Effector memory CD8-positive, alpha-beta T cell (primary cell): Measurements from ENCODE around the gene CMTM4.
"Not testable (repeated sequence)": the region's sequence is repeated elsewhere in the genome, so short reads cannot be mapped to it uniquely, and the experiment has no call there.

Experiments
- ATAC-seq: fragments of 150-1000 bp; cut with Tn5 transposase; replicated peaks from 2 replicates; pipeline ENCODE4 v1.10.0; 2021; ENCODE audit warnings: mild to moderate bottlenecking, moderate library complexity
- DNase-seq, 3 experiments: peaks; one replicate each; pipeline ENCODE4 v3.0.0; 2021
- H3K27ac Mint-ChIP-seq, 2 donors: one replicate each; pipeline ENCODE4 v1.8.0; 2022; ENCODE audit warnings: mild to moderate bottlenecking in 2 of 2, mixed read lengths in 2 of 2, moderate library complexity in 2 of 2
- H3K27me3 Mint-ChIP-seq, 2 donors: one replicate each; pipeline ENCODE4 v1.8.0; 2022; ENCODE audit warnings: mixed read lengths in 2 of 2
- H3K36me3 Mint-ChIP-seq: one replicate; pipeline ENCODE4 v1.8.0; 2022; ENCODE audit warnings: mild to moderate bottlenecking, moderate library complexity, mixed read lengths; ENCODE audit not compliant: insufficient read depth
- H3K4me1 Mint-ChIP-seq, 2 donors: one replicate each; pipeline ENCODE4 v1.8.0; 2022; ENCODE audit warnings: low read depth in 2 of 2, mixed read lengths in 2 of 2
- H3K4me3 Mint-ChIP-seq, 2 donors: one replicate each; pipeline ENCODE4 v1.8.0; 2022; ENCODE audit warnings: mild to moderate bottlenecking in 2 of 2, mixed read lengths in 2 of 2, moderate library complexity in 2 of 2
- H3K9me3 Mint-ChIP-seq, 2 donors: one replicate each; pipeline ENCODE4 v1.8.0; 2022; ENCODE audit warnings: mixed read lengths in 2 of 2

The CMTM4 gene

GRCh38 chr16:66639091-66639885 lies 57.3 kb downstream of the CMTM4 start:
- ATAC-seq = no peak
- DNase-seq = no peak
- Mint-ChIP-seq H3K9me3 (no peaks in the 10 kb centered on the region), H3K4me1 (no peaks in the 10 kb centered on the region), H3K4me3 (no peak overlapping the region), H3K27ac (no peak overlapping the region), H3K27me3 (peaks cover 7 to 12% of the 10 kb centered on the region in 2 donors), H3K36me3 (no peaks in the 10 kb centered on the region)

- DNase-seq = no peak
- peaks cover 7 to 12% of the 10 kb centered on the region in 2 donors for H3K27me3 Mint-ChIP-seq
- no peaks in the 10 kb centered on the region for H3K4me1 Mint-ChIP-seq
- H3K36me3 Mint-ChIP-seq = no peaks in the 10 kb centered on the region
- H3K9me3 Mint-ChIP-seq = no peaks in the 10 kb centered on the region
- no peak overlapping the region for H3K27ac Mint-ChIP-seq
- no peak for ATAC-seq
- H3K4me3 Mint-ChIP-seq = no peak overlapping the region
These were observed 58.7 kb downstream of the CMTM4 start for GRCh38 chr16:66637806-66638205.

- H3K4me1 Mint-ChIP-seq = no peaks in the 10 kb centered on the region
- no peak overlapping the region for H3K4me3 Mint-ChIP-seq
- H3K27ac Mint-ChIP-seq = no peak overlapping the region
- H3K27me3 Mint-ChIP-seq = peaks cover 7 to 12% of the 10 kb centered on the region in 2 donors
- H3K9me3 Mint-ChIP-seq = no peaks in the 10 kb centered on the region
- DNase-seq = no peak
- no peaks in the 10 kb centered on the region for H3K36me3 Mint-ChIP-seq
- no peak for ATAC-seq
These were observed 60.3 kb downstream of the CMTM4 start for GRCh38 chr16:66636199-66636598.

- H3K27me3 Mint-ChIP-seq = peaks cover 7 to 12% of the 10 kb centered on the region in 2 donors
- no peaks in the 10 kb centered on the region for H3K4me1 Mint-ChIP-seq
- H3K27ac Mint-ChIP-seq = no peak overlapping the region
- H3K36me3 Mint-ChIP-seq = no peaks in the 10 kb centered on the region
- no peak for DNase-seq
- H3K4me3 Mint-ChIP-seq = no peak overlapping the region
- no peaks in the 10 kb centered on the region for H3K9me3 Mint-ChIP-seq
- ATAC-seq = no peak
These were observed 61.1 kb downstream of the CMTM4 start for GRCh38 chr16:66635406-66635805.

GRCh38 chr16:66634527-66635196 lies 61.9 kb downstream of the CMTM4 start:
- Mint-ChIP-seq H3K4me1 (no peaks in the 10 kb centered on the region), H3K9me3 (no peaks in the 10 kb centered on the region), H3K27ac (no peak overlapping the region), H3K27me3 (peaks cover 7 to 12% of the 10 kb centered on the region in 2 donors), H3K36me3 (no peaks in the 10 kb centered on the region), H3K4me3 (no peak overlapping the region)
- DNase-seq (no peak), ATAC-seq (no peak)

- H3K4me3 Mint-ChIP-seq, ATAC-seq, H3K27ac Mint-ChIP-seq, H3K27me3 Mint-ChIP-seq, H3K9me3 Mint-ChIP-seq, H3K4me1 Mint-ChIP-seq, DNase-seq, H3K36me3 Mint-ChIP-seq: not testable (repeated sequence)
These were observed 65.0 kb downstream of the CMTM4 start for GRCh38 chr16:66631558-66631957.

- H3K36me3 Mint-ChIP-seq, DNase-seq, H3K4me1 Mint-ChIP-seq, H3K27me3 Mint-ChIP-seq, H3K9me3 Mint-ChIP-seq, H3K4me3 Mint-ChIP-seq, ATAC-seq, H3K27ac Mint-ChIP-seq: not testable (repeated sequence)
These were observed 65.8 kb downstream of the CMTM4 start for GRCh38 chr16:66630561-66631260.

GRCh38 chr16:66629856-66630255 lies 66.7 kb downstream of the CMTM4 start:
- Mint-ChIP-seq H3K27ac (no peak overlapping the region), H3K4me1 (no peaks in the 10 kb centered on the region), H3K9me3 (no peaks in the 10 kb centered on the region), H3K36me3 (no peaks in the 10 kb centered on the region), H3K4me3 (no peak overlapping the region), H3K27me3 (no peaks in the 10 kb centered on the region)
- ATAC-seq = no peak
- no peak for DNase-seq

- H3K4me1 Mint-ChIP-seq, H3K36me3 Mint-ChIP-seq, ATAC-seq, H3K9me3 Mint-ChIP-seq, H3K4me3 Mint-ChIP-seq, DNase-seq, H3K27ac Mint-ChIP-seq, H3K27me3 Mint-ChIP-seq: not testable (repeated sequence)
These were observed 68.7 kb downstream of the CMTM4 start for GRCh38 chr16:66627611-66628378.

GRCh38 chr16:66623755-66624154 lies 72.8 kb downstream of the CMTM4 start:
- ATAC-seq (no peak), DNase-seq (no peak)
- Mint-ChIP-seq H3K9me3 (no peaks in the 10 kb centered on the region), H3K36me3 (no peaks in the 10 kb centered on the region), H3K4me1 (no peaks in the 10 kb centered on the region), H3K4me3 (no peak overlapping the region), H3K27ac (peak overlapping the region in 1 of 2 donors; percentile 44), H3K27me3 (no peaks in the 10 kb centered on the region)

- Mint-ChIP-seq H3K27me3 (no peaks in the 10 kb centered on the region), H3K4me1 (no peaks in the 10 kb centered on the region), H3K4me3 (no peak overlapping the region), H3K27ac (no peak overlapping the region), H3K36me3 (no peaks in the 10 kb centered on the region), H3K9me3 (no peaks in the 10 kb centered on the region)
- no peak for ATAC-seq
- DNase-seq = no peak
These were observed 73.7 kb downstream of the CMTM4 start for GRCh38 chr16:66622863-66623262.

GRCh38 chr16:66621973-66622372 lies 74.6 kb downstream of the CMTM4 start:
- no peak overlapping the region for H3K4me3 Mint-ChIP-seq
- DNase-seq (no peak), ATAC-seq (no peak)
- no peak overlapping the region for H3K27ac Mint-ChIP-seq
- H3K27me3 Mint-ChIP-seq = no peaks in the 10 kb centered on the region
- no peaks in the 10 kb centered on the region for H3K4me1 Mint-ChIP-seq
- no peaks in the 10 kb centered on the region for H3K9me3 Mint-ChIP-seq
- H3K36me3 Mint-ChIP-seq = no peaks in the 10 kb centered on the region

- Mint-ChIP-seq H3K4me3 (no peak overlapping the region), H3K36me3 (peaks cover 5% of the 10 kb centered on the region), H3K9me3 (no peaks in the 10 kb centered on the region), H3K27ac (no peak overlapping the region), H3K4me1 (no peaks in the 10 kb centered on the region), H3K27me3 (no peaks in the 10 kb centered on the region)
- DNase-seq = no peak
- ATAC-seq = no peak
These were observed 76.1 kb downstream of the CMTM4 start for GRCh38 chr16:66620429-66620795.
